HCT116 (cell line): ENCODE measurements around the gene HECW1.

ENCODE experiments used
- EZH2phosphoT487 ChIP-seq: fragments of 200-600 bp; IDR thresholded peaks from 2 replicates; pipeline ENCODE4 v1.6.1; 2018; ENCODE audit warnings: antibody characterized with exemption, borderline replicate concordance
- FOSL1 ChIP-seq: IDR thresholded peaks from 2 replicates; pipeline ENCODE4 v1.6.1; 2012; ENCODE audit warnings: low read depth
- POLR2A ChIP-seq: IDR thresholded peaks from 2 replicates; pipeline ENCODE4 v1.7.0; 2011; ENCODE audit warnings: borderline replicate concordance; ENCODE audit not compliant: insufficient read depth, insufficient read length; ENCODE audit errors: extremely low read depth
- POLR2AphosphoS5 ChIP-seq: IDR thresholded peaks from 2 replicates; pipeline ENCODE4 v1.6.1; 2011; ENCODE audit warnings: mild to moderate bottlenecking, low read depth, low read length, moderate library complexity
- RAD21 ChIP-seq: IDR thresholded peaks from 2 replicates; pipeline ENCODE4 v1.6.1; 2012; ENCODE audit warnings: low read depth, mild to moderate bottlenecking
- TF ChIP-seq, protein P1 (sequence below): IDR thresholded peaks from 2 replicates; pipeline ENCODE4 v1.6.1; 2011; ENCODE audit warnings: mild to moderate bottlenecking, low read length, moderate library complexity; ENCODE audit not compliant: insufficient replicate concordance; ENCODE audit errors: extremely low read depth
- TF ChIP-seq, protein P2 (sequence below), 3 experiments: fragments of 200-600 bp in 1 of 3; sonication (generic) in 1 of 3; IDR thresholded peaks in 2 of 3; conservative IDR thresholded peaks in 1 of 3; 2 replicates each; pipeline ENCODE4 v1.5.1; 2012 to 2017; ENCODE audit warnings: low read depth in 2 of 3, low read length in 2 of 3, antibody characterized with exemption in 1 of 3, borderline replicate concordance in 1 of 3, control low read depth in 1 of 3, mild to moderate bottlenecking in 1 of 3, mixed read lengths in 1 of 3, mixed run types in 1 of 3, moderate library complexity in 1 of 3; ENCODE audit not compliant: insufficient read depth in 1 of 3

DNA sequence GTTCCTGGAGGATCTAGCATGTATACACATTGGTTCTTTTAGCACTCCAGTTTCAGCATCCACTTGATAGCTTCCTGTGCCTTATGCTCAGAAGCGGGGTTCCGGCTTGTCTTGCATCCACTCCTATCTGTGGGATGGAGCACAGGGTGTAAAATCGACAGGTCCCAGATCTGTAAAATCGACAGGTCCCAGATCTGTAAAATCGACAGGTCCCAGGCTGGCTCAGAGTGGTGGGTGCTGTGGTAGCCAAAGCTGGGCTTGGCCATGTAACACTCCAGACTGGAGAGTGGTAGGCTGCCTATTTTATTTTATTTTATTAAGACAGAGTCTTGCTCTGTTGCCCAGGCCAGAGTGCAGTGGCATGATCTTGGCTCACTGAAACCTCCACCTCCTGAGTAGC is 30.3 kb downstream of the HECW1 start:
- TF ChIP-seq, protein P1, sequence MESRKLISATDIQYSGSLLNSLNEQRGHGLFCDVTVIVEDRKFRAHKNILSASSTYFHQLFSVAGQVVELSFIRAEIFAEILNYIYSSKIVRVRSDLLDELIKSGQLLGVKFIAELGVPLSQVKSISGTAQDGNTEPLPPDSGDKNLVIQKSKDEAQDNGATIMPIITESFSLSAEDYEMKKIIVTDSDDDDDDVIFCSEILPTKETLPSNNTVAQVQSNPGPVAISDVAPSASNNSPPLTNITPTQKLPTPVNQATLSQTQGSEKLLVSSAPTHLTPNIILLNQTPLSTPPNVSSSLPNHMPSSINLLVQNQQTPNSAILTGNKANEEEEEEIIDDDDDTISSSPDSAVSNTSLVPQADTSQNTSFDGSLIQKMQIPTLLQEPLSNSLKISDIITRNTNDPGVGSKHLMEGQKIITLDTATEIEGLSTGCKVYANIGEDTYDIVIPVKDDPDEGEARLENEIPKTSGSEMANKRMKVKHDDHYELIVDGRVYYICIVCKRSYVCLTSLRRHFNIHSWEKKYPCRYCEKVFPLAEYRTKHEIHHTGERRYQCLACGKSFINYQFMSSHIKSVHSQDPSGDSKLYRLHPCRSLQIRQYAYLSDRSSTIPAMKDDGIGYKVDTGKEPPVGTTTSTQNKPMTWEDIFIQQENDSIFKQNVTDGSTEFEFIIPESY, result no peak
- TF ChIP-seq, protein P2, sequence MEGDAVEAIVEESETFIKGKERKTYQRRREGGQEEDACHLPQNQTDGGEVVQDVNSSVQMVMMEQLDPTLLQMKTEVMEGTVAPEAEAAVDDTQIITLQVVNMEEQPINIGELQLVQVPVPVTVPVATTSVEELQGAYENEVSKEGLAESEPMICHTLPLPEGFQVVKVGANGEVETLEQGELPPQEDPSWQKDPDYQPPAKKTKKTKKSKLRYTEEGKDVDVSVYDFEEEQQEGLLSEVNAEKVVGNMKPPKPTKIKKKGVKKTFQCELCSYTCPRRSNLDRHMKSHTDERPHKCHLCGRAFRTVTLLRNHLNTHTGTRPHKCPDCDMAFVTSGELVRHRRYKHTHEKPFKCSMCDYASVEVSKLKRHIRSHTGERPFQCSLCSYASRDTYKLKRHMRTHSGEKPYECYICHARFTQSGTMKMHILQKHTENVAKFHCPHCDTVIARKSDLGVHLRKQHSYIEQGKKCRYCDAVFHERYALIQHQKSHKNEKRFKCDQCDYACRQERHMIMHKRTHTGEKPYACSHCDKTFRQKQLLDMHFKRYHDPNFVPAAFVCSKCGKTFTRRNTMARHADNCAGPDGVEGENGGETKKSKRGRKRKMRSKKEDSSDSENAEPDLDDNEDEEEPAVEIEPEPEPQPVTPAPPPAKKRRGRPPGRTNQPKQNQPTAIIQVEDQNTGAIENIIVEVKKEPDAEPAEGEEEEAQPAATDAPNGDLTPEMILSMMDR (IDR thresholded peaks at IDR 0.05 in 2 of 3, conservative IDR thresholded peaks at IDR 0.05 in 1 of 3; ENCODE audit: borderline replicate concordance in 1 of 3, insufficient read depth in 1 of 3, low read depth in 2 of 3, low read length in 2 of 3), result no peak
- TF ChIP-seq POLR2AphosphoS5 (no peak), FOSL1 (no peak), EZH2phosphoT487 (no peak), POLR2A (no peak), RAD21 (no peak)
